GM18505 (cell line): ENCODE results near the gene TIMM10.

ENCODE experiments used
- ATAC-seq: cut with Tn5 transposase; IDR thresholded peaks from one replicate; pipeline ENCODE4 v1.9.1; 2021; ENCODE audit not compliant: unreplicated experiment
- POLR2A ChIP-seq: IDR thresholded peaks from 4 replicates; pipeline ENCODE4 v1.6.1; 2011; ENCODE audit warnings: borderline replicate concordance; ENCODE audit not compliant: insufficient read depth, insufficient read length; ENCODE audit errors: extremely low read depth

Gene TIMM10

DNA sequence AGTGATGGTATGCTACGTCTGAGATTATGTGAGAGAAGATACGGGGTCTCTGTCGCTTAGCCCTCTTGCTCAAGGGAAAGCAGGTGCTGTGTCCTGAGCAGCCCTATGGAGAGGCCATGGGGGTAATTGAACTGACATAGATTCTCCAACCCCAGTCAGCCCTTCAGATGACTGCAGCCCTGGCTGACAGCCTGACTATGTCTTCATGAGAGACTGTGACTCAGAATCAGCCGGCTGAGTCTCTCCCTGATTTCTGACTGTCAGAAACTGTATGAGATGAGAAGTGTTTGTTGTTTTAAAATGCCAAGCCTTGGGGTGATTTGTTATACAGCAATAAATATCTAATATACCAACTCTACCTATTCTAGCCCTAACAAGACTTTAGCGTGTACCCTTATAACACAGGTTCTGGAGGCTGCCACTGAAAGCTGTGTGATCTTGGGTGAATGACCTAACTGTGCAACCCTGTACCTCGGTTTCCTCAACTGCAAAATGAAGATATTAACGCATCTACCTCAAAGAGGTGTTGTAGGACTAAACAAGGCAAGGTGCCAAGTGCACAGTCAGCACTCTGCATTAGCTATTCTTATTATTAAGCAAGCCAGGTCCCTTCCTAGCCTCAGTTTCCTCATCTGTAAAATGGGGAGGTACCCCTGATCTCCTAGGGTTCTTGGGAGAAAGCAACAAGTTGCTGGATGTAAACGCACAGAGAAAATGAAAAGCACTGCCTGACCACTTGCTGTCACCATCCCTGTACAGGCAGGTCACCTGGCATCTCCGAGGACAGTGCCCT is 39.9 kb downstream of the TIMM10 start:
- no peak for TF ChIP-seq POLR2A
- no peak for ATAC-seq

GRCh38 chr11:57487920-57488659 is 42.5 kb downstream of the TIMM10 start:
- ATAC-seq = no peak
- TF ChIP-seq POLR2A = no peak

DNA sequence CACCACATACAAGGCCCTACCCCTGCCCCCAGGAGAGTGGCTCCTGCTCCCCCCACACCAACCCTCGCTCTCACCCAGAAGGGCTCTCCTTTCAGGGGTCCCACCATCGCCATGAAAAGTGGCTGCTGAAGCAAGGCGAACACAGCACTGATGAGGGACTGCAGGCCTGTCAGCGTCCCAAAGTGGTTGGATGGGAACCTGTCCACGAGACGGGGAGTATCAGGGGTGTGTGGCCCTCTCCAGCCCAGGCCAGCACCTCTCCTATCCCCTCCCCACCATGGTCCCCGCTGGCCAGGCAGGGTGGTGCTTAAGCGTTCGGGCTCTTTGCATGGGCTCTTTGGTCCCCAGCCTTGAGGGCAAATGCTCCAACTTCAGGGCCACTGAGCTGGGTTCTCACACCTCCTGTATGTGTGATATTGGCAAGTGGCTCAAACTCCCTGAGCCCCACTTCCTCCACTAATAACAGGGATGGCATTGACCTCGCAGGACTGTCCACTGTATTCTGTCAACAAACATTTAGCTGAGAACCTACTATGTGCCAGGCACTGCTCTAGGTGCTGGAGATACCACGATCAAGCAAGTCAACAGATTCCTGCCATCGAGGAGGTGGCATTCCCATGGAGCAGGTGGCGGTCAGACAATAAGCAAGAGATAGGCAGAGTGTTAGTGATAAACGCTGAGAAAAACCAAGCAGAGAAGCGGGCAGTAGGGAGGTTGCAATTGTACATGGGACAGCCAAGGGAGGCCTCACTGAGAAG is 43.4 kb downstream of the TIMM10 start:
- no peak for ATAC-seq
- TF ChIP-seq POLR2A = no peak

- no peak for TF ChIP-seq POLR2A
- no peak for ATAC-seq
Measured at GRCh38 chr11:57485217-57485990, 45.1 kb downstream of the TIMM10 start.

GRCh38 chr11:57484141-57484710 is 46.3 kb downstream of the TIMM10 start:
- no peak for TF ChIP-seq POLR2A
- peak; percentile 64 for ATAC-seq

GRCh38 chr11:57483562-57483918 is 47.0 kb downstream of the TIMM10 start:
- TF ChIP-seq POLR2A = no peak
- no peak for ATAC-seq

DNA sequence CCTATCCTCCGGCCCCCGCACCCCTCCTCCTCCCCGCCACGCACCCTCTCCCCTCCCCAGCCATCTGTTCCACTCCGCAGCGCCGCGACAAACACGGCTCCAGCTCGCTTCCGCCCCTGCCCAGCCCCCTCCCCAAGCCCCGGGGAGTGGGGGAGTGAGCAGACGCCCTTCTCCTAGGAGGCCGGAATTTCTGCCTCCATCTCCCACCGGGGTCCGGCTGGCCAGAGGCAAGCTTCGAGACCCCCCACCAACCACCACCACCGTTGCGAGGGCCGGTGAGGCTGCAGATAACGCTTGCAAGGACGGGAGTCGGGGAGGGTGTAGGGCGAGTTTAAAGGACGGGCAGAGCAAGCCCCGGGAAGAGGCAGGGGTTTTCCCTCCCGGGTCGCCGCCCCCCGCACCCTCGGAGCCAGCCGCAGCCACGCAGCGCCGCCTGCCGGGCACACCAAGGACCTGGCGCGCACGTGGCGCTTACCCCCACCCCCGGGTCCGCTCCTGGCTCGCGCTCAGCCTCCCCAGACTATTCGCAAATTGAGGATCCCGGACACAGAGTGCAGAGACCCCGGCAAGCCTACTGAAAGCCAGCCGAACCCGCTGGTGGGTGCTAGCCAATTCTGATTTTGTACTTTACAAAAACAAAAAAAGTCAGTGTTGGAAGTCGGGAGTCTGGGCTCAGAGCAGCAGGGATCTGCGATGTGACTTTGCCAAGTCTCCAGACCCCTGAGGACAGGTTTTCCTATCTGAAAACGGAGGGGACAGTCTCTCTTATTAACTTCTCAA is 47.6 kb downstream of the TIMM10 start:
- peak; percentile 45 for ATAC-seq

DNA sequence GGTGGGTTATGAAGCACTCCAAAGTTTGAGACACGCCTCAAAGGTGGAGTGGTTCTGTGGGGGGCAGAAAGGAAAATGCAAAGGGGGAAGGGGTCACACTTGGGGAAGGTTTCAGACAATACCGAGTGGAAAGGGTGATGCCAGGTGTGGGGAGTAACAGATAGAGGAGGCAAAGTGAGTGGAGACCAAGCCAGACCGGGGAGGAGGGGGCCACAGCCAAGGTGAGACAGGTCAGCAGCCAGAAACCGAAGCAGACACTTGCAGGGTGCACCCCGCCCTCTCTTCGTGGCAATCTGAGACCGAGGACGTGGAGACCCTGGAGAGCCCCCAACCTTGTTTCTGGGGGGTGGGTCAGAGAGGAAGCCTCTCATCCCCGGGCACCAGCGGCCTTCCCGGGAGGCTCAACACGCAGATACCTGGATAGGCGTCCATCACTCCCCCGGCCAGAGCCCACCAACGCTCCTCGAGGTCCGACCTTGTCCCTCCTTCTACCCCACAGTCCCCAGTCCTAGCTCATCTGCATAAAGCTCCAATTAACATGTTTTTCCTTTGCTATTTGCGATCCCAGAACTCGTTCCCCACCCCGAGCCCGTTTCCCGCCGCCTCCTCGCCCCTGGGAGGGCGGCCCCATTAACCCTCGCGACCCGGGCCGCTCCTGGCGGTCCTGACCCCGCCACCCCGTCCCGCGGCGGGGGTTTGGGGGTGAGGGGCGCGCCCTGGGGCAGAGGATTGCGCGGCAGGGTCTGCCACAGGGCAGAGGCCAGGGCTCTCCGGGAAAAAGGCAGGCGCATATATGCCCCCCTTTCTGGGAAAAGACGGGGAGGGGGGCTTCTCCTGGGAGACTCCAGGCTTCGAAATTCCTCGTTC is 48.4 kb downstream of the TIMM10 start:
- no peak for TF ChIP-seq POLR2A
- no peak for ATAC-seq

More for the DNA sequence above, 47.6 kb downstream of the TIMM10 start:
- TF ChIP-seq POLR2A = no peak

GRCh38 chr11:57481315-57481714 is 49.2 kb downstream of the TIMM10 start:
- no peak for ATAC-seq
- no peak for TF ChIP-seq POLR2A

DNA sequence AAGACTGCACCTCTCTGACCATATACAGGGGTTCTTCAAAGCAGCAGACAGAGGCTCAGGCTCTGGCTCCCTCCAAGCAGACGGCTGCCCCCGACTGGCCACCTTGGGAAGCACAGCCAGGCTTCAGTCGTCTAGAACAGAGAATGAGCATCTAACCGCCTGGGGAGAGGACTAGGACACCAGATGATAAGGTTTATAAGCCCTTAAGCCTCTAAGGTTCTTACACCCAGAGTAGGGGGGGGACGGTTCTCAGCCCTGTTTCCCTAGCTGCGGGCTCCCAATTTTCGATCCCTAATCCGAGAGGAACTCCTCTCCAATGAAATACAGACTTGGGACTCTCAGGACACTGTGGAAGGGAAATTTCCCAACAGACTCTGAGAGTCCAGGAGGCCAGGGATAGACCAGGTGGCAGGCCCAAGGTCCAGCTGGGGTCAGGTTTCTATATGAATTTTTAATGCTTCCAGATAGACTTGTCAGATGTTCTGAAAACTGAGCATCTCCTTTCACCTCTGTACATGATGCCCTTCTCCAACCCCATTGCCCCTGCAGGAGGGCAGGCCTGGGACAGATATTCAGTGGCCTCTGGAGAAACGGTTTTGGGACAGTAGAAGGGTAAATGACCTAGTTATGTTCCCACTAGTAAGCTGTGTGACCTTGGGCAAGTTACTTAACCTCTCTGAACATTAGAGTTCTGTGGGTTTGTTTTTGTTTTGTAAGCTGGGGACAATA is 50.0 kb downstream of the TIMM10 start:
- peak; percentile 32 for ATAC-seq
- TF ChIP-seq POLR2A = no peak
